DOHH2 (cell line): Measurements from ENCODE around the gene RAB3B.

Experiments used
- EZH2phosphoT487 ChIP-seq: fragments of 200-600 bp; sonication (generic); IDR thresholded peaks from 2 replicates; pipeline ENCODE4 v1.6.1; 2017; ENCODE audit warnings: borderline replicate concordance, mild to moderate bottlenecking, antibody characterized with exemption, low read length, moderate library complexity, mixed read lengths
- TF ChIP-seq, protein P1 (sequence below): fragments of 200-600 bp; sonication (generic); IDR thresholded peaks from one replicate; pipeline ENCODE4 v1.5.1; 2014; ENCODE audit warnings: antibody characterized with exemption, mild to moderate bottlenecking, low read depth, low read length; ENCODE audit not compliant: poor library complexity, severe bottlenecking

DNA sequence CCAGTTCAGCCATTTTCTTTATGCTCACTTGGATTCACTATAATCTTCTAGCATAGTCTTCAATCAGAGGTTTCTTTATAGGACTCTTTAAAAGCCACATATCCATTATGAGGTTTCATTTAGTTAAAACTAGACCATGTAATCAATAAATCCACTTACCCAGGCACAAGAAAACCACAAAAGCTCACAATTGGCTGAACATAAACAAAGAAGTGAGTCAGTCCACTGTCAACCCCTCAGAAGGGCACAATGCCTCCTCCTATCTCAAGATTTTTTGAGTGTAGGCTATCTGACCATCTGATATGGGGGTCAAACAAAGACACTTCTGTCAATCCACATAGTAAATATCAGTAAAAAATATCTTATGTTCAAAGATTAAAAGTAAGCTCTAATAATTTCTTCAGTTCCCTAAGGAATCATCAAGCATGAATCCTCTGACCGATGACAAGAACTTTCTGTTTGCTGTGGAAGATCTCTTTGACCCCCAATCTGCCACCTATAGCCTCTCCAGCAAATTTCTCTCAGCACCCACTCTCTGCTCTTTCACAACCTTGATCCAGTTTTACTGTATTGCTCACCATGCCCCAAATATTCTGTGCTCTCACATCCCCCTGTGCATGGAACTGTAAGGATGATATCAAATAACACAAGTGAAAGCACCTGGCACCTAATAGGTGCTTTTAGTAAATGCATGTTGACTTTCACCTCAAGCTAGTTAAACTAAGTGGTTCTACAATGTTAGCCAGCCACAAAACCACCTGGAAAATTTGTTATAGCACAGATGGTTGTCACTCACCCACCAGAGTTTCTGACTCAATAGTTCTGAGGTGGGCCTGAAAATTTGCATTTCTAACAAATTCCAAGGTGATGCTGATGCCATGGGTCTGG, 16.7 kb downstream of the RAB3B start:
- TF ChIP-seq, protein P1, sequence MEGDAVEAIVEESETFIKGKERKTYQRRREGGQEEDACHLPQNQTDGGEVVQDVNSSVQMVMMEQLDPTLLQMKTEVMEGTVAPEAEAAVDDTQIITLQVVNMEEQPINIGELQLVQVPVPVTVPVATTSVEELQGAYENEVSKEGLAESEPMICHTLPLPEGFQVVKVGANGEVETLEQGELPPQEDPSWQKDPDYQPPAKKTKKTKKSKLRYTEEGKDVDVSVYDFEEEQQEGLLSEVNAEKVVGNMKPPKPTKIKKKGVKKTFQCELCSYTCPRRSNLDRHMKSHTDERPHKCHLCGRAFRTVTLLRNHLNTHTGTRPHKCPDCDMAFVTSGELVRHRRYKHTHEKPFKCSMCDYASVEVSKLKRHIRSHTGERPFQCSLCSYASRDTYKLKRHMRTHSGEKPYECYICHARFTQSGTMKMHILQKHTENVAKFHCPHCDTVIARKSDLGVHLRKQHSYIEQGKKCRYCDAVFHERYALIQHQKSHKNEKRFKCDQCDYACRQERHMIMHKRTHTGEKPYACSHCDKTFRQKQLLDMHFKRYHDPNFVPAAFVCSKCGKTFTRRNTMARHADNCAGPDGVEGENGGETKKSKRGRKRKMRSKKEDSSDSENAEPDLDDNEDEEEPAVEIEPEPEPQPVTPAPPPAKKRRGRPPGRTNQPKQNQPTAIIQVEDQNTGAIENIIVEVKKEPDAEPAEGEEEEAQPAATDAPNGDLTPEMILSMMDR: no peak
- no peak for TF ChIP-seq EZH2phosphoT487
